GM19193 (cell line): Measurements from ENCODE around the gene PSMG1.

Experiments used
- POLR2A ChIP-seq: IDR thresholded peaks from 4 replicates; pipeline ENCODE4 v1.6.1; 2011; ENCODE audit not compliant: insufficient read depth, insufficient read length; ENCODE audit errors: extremely low read depth

PSMG1 gene

GRCh38 chr21:39173716-39174680, 9.3 kb downstream of the PSMG1 start:
- TF ChIP-seq POLR2A: no peak

- no peak for TF ChIP-seq POLR2A
Observed at GRCh38 chr21:39169906-39170305, 13.3 kb downstream of the PSMG1 start.

DNA sequence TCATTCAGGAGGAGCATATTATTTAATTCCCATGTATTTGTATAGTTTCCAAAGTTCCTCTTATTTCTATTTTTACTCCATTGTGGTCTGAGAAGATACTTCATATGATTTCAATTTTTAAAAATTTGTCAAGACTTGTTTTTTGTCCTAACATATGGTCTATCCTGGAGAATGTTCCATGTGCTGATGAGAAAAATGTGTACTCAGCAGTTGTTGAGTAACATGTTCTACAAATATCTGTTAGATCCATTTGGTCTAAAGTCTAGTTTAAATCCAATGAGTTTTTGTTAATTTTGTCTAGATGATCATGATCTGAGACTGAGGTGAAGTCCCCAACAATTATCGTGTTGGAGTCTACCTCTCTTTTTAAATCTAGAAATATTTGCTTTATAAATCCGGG, 14.5 kb downstream of the PSMG1 start:
- no peak for TF ChIP-seq POLR2A

DNA sequence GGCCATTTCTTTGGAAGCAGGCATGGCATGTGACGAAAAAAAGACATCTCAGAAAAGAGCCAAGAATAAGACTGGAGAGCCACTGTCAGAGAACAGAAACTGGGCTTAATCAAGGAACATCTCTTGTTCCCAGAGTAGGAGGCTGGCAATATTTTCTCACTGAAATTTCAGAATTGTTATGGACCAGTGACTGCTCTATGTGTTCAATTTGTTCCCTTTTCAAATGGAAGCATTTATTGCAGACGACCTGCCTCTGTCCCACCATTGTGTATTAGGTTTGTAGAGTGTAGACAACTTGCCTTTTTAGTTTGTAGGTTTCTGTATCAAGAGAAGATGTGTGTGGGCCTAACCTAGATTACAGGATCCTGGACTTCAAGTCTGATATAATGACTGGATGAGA, 18.7 kb downstream of the PSMG1 start:
- TF ChIP-seq POLR2A: no peak

DNA sequence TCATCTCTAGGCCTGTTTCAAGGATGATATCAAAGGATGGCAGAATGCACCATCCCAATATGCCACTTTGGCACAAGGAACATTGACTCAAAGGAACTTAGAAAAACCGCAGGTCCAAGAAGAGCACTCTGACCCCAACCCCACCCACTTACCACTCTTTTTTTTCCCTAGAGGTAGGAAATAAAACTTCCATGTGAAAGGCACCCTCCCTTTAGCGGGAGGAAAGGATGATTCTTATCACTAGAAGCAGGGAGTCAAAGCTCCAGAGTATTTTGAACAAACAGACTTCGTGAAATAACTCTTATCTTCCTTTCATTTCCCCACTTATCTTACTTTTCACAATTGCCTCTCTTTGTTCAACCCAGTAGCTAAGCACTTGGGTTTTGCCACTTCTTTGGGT, 22.2 kb downstream of the PSMG1 start:
- no peak for TF ChIP-seq POLR2A

DNA sequence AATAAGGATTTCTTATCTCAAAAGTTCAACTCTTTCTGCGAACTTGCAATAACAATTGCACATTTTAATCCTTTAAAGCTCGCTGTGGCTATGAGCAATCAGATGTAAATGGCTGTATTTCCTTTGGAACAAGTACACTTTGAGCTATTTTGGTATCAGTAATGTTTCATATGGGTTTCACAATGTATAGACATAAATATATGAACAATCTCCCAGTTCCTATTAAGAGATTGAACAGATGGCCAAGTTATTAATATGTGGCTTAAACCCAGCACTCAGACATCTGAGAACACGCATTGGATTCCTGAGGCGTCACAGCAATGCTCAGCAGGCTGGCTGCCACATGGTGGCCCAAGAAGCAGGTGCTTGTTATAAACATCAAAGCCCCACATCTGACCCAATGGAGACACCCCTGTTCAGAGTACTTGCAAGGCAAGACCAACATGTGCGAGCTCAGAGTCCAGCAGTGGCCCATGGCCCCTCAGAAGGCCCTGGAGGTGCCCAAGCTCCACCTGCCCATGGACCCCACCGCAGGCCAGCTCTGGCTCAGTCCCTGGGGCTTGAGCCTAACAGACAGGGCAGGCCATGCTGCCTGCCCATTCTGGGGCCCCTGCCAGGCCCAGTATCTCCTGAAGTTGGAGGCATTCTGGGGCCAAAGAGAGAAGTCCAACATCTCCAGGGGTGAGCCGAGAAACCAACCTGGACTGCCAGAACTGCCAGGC, 23.7 kb downstream of the PSMG1 start:
- TF ChIP-seq POLR2A: no peak

- TF ChIP-seq POLR2A: no peak
Observed at GRCh38 chr21:39156024-39156423, 27.2 kb downstream of the PSMG1 start.

DNA sequence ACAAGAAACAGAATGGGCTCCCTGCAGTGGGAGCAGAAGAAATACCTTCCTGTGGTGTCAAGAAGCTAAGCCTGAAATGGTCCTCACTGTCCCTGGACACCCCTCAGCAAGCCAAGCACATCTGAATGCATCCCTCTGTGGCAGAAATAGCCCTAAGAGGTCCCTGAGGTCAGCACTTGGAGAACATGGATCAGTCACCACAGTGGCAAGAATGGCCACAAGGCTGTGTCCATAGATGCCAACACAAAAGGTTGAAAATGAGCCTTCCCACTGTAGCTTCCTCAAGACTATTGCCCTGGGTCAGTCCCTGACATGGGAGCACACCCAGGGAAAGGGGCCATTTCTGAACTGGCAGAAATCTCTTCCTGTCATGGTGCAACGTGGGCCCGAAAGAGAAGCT, 27.7 kb downstream of the PSMG1 start:
- no peak for TF ChIP-seq POLR2A

- no peak for TF ChIP-seq POLR2A
Observed at GRCh38 chr21:39153842-39154241, 29.4 kb downstream of the PSMG1 start.

DNA sequence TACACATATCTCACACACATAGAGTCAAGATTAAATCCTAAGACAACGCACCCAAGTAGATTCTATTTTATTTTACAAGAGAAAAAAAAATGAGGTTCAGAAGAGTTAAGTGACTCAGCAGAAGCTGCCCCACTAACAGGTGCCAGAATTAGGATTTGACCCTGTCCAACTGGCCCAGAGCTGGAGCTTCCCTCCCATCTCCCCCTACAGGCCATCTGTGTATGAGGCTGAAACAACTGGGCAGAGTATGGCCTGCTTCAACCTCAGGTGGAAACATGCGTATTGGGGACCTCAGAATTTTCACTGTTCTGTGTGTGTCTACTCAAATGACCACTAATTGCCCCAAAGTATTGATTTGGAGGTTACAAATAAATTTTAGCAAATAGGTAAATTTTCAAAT, 29.9 kb downstream of the PSMG1 start:
- no peak for TF ChIP-seq POLR2A

DNA sequence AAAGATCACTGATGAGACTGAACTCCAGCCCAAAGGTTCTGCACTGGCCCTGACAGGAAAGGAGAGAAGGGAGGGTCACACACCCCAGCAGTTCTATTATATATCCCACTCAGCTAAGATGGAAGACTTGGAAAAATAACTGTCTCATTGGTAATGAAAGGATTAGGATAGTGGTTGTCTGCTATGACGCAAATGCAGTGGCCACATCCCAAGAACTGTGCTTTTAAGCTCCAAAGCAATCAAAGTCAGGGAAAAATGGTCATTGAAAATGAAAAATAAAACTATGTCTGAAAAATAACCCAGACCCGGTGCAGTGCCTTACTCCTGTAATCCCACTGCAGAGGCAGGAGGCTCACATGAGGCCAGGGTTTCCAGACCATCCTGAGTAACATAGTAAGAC, 31.0 kb downstream of the PSMG1 start:
- no peak for TF ChIP-seq POLR2A

GRCh38 chr21:39150877-39151276, 32.4 kb downstream of the PSMG1 start:
- no peak for TF ChIP-seq POLR2A

DNA sequence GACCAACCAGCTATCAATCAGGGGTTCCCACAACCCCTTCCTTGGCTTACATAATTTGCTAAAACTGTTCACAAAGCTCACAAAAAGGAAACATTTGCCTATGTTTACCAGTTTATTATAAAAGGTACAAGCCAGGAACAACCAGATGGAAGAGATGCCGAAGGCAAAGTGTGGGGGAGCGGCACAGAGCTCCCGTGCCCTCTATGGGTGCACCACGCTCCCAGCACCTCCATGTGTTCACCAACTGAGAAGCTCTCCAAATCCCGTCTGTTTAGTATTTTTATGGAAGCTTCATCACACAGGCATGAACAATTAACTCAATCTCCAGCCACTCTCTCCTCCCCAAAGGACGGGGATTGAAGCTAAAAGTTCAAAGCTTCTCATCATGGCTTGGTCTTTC, 32.9 kb downstream of the PSMG1 start:
- TF ChIP-seq POLR2A: no peak

DNA sequence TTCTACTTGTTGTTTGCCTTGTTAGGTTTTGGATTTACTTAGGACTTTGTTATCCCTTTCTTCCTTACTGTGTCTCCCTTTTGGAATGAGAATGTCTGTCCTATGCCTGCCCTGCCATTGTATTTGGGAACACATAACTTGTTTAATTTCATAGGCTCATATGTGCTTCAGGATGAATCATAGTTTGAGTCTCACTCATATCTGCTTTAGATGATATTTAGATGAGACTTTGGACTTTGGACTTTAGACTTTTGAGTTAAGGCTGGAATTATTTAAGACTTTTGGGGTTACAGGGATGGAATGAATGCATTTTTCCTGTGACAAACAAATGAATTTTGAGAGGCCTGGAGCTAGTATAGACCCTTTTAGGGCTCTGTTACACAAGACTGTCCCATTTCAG, 33.4 kb downstream of the PSMG1 start:
- TF ChIP-seq POLR2A: no peak

GRCh38 chr21:39148975-39149374, 34.3 kb downstream of the PSMG1 start:
- TF ChIP-seq POLR2A: no peak

DNA sequence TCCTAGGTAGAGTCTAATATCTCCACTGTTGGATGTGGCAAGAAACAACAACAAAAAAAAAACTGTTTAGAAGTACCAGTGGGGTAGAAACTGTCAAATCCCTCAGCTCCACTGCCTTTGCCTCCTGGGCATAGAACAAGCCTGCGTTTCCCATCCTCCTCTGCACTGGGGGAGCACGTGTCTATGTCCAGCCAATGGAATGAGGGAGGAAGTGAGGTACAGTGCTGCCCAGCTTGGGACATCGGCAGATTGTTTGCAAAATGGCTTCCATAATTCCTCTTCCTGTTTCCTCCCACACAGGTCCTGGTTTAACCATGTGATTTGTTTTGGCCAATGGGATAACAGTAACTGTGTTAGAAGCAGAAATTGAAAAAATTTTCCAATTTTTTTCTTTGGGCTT, 39.1 kb downstream of the PSMG1 start:
- no peak for TF ChIP-seq POLR2A
